ENCODE measurements around the gene CD99.

DNA sequence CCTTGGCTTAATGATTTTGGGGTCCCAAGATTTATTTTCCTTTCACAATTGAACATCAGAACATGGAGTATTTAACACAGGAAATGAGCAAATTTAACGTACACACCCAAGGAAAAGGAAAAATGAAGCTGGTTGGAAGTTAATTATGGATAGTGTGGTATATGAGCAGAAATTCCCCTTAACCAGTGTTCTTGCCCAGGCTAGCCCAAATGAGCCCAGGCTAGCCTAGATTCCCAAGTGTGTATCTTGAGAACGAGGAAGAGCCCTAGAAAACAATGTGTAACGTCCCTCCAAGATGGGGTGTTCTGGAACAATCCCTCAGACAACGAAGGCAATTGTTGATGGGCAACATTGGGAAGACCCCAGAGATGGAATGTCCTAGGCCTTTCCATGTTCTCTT lies 94.4 kb downstream of the CD99 start:
- TF ChIP-seq, protein P1, sequence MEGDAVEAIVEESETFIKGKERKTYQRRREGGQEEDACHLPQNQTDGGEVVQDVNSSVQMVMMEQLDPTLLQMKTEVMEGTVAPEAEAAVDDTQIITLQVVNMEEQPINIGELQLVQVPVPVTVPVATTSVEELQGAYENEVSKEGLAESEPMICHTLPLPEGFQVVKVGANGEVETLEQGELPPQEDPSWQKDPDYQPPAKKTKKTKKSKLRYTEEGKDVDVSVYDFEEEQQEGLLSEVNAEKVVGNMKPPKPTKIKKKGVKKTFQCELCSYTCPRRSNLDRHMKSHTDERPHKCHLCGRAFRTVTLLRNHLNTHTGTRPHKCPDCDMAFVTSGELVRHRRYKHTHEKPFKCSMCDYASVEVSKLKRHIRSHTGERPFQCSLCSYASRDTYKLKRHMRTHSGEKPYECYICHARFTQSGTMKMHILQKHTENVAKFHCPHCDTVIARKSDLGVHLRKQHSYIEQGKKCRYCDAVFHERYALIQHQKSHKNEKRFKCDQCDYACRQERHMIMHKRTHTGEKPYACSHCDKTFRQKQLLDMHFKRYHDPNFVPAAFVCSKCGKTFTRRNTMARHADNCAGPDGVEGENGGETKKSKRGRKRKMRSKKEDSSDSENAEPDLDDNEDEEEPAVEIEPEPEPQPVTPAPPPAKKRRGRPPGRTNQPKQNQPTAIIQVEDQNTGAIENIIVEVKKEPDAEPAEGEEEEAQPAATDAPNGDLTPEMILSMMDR (IDR thresholded peaks at IDR 0.05), result no peak
- no peak for TF ChIP-seq POLR2A (IDR thresholded peaks at IDR 0.05)
